Measurements from ENCODE around the gene GLRX3. TPM values are rescaled to one million over a fixed set of nuclear protein-coding genes. Genes with fewer than 3 reads are reported as not detected.

GLRX3 gene
- total RNA-seq, 1 donor from 2014 or later, result 41.3 TPM

DNA sequence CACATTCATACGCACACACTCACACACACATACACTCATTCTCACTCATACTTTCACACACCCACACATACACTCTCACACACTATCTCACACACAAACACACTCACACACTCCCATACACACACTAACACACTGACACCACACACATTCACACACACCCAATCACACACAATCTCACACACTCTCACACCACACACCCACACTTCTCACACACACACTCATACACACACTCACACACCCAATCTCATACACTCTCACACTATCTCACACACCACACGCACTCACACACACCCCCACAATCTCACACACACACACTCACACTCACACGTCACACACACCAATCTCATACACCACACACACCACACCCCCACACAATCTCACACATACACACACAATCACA is 71.0 kb downstream of the GLRX3 start:
- no peaks in the 10 kb centered on the region for H3K27me3 ChIP-seq
- no peak for DNase-seq (ENCODE audit: extremely low spot score in 2 of 2)
- no peak overlapping the region for H3K4me3 ChIP-seq
- no peaks in the 10 kb centered on the region for H3K9me3 ChIP-seq
- intact Hi-C loops (cut with DNase I), result no loop called here
- H3K36me3 ChIP-seq, result no peaks in the 10 kb centered on the region
- no peak overlapping the region for H3K27ac ChIP-seq
- no peak for TF ChIP-seq POLR2AphosphoS5 (IDR thresholded peaks at IDR 0.05; ENCODE audit: insufficient read depth in 1 of 2, low read depth in 1 of 2)
- TF ChIP-seq, protein P1, sequence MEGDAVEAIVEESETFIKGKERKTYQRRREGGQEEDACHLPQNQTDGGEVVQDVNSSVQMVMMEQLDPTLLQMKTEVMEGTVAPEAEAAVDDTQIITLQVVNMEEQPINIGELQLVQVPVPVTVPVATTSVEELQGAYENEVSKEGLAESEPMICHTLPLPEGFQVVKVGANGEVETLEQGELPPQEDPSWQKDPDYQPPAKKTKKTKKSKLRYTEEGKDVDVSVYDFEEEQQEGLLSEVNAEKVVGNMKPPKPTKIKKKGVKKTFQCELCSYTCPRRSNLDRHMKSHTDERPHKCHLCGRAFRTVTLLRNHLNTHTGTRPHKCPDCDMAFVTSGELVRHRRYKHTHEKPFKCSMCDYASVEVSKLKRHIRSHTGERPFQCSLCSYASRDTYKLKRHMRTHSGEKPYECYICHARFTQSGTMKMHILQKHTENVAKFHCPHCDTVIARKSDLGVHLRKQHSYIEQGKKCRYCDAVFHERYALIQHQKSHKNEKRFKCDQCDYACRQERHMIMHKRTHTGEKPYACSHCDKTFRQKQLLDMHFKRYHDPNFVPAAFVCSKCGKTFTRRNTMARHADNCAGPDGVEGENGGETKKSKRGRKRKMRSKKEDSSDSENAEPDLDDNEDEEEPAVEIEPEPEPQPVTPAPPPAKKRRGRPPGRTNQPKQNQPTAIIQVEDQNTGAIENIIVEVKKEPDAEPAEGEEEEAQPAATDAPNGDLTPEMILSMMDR (IDR thresholded peaks at IDR 0.05), result no peak
- no peak for TF ChIP-seq POLR2A (IDR thresholded peaks at IDR 0.05)
- no peaks in the 10 kb centered on the region for H3K4me1 ChIP-seq

- H3K36me3 ChIP-seq, result no peaks in the 10 kb centered on the region
- intact Hi-C loops (cut with DNase I), result no loop called here
- no peaks in the 10 kb centered on the region for H3K9me3 ChIP-seq
- DNase-seq (ENCODE audit: extremely low spot score in 2 of 2), result no peak
- no peaks in the 10 kb centered on the region for H3K4me1 ChIP-seq
- H3K27ac ChIP-seq, result no peak overlapping the region
- TF ChIP-seq POLR2A (IDR thresholded peaks at IDR 0.05) (no peak), POLR2AphosphoS5 (IDR thresholded peaks at IDR 0.05; ENCODE audit: insufficient read depth in 1 of 2, low read depth in 1 of 2) (no peak)
- TF ChIP-seq, protein P1 (IDR thresholded peaks at IDR 0.05), result no peak
- H3K4me3 ChIP-seq, result no peak overlapping the region
- no peaks in the 10 kb centered on the region for H3K27me3 ChIP-seq
Measured at GRCh38 chr10:130208807-130209206, 72.6 kb downstream of the GLRX3 start.

DNA sequence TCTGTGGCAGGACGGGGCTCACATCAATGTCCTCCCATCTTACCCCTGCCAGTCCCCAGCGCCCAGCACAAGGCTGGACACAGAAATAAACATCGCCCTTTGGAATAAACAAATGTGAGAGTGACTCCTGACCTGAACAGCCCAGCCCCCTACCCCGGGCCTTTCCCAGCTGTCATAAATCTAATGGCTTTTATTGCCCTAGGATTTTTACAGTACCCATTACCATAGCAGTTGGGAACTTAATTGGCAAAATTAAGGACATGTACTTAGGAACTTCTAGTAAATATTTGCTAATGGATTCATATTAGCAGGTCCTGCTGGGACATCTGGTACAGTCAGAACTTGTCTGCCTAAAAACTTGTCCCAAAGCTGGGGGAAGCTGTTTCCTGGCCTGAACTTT is 76.6 kb downstream of the GLRX3 start:
- no peak overlapping the region for H3K27ac ChIP-seq
- DNase-seq (ENCODE audit: extremely low spot score in 2 of 2), result no peak
- TF ChIP-seq POLR2A (IDR thresholded peaks at IDR 0.05), result no peak
- intact Hi-C loops (cut with DNase I), result no loop called here
- H3K9me3 ChIP-seq, result no peaks in the 10 kb centered on the region
- no peaks in the 10 kb centered on the region for H3K4me1 ChIP-seq
- no peaks in the 10 kb centered on the region for H3K36me3 ChIP-seq
- no peak overlapping the region for H3K4me3 ChIP-seq
- H3K27me3 ChIP-seq, result no peaks in the 10 kb centered on the region

DNA sequence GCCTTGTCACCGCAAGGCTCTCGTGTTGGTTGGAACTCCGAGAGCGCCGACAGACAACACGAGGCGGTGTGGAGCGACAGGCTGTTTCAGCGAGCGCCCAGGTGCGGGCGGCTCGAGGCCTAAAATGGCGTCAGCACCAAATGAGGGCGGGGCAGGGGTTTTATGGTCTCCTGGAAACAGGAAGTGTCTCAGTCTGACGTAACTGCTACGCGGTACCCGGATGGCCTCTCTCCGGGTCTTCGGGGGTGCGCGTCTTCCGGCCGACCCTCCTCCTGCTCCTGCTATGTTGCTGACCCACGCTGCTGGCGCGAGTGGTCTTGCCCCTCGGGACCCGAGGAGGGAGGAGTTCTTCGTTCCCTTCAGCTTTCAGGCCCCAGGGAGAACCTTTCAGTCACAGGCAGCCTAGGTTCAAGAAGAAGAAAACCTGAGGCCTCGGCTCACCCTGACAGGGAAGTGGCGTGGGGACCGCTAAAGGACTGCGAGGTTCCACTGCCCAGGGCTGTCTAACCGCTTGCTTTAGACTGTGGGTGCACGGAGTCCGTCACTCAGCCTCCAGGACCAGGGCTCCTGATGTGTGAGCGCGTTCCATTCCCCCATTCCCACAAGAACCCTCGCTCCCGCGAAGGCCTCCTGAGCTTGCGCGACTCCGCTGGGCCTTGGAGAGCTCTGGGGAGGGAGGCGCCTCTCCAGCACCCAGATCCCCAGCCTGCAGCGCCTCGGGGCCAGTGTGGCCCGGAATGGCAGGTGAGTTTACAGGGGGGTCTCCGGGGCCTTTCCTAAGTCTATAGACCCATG is 77.3 kb downstream of the GLRX3 start:
- no peak overlapping the region for H3K4me3 ChIP-seq

GRCh38 chr10:130214431-130214830 is 78.2 kb downstream of the GLRX3 start:
- H3K27me3 ChIP-seq, result no peaks in the 10 kb centered on the region
- H3K27ac ChIP-seq, result no peak overlapping the region
- H3K9me3 ChIP-seq, result no peaks in the 10 kb centered on the region
- DNase-seq (ENCODE audit: extremely low spot score in 2 of 2), result no peak
- H3K4me3 ChIP-seq, result no peak overlapping the region
- no peaks in the 10 kb centered on the region for H3K4me1 ChIP-seq
- H3K36me3 ChIP-seq, result no peaks in the 10 kb centered on the region
- no peak for TF ChIP-seq POLR2AphosphoS5 (IDR thresholded peaks at IDR 0.05; ENCODE audit: insufficient read depth in 1 of 2, low read depth in 1 of 2)
- TF ChIP-seq, protein P1 (IDR thresholded peaks at IDR 0.05), result no peak
- TF ChIP-seq POLR2A (IDR thresholded peaks at IDR 0.05), result no peak
- intact Hi-C loops (cut with DNase I), result no loop called here

More for the DNA sequence above, 77.3 kb downstream of the GLRX3 start:
- Histone ChIP-seq H3K27me3 (no peaks in the 10 kb centered on the region), H3K9me3 (no peaks in the 10 kb centered on the region), H3K36me3 (no peaks in the 10 kb centered on the region), H3K4me1 (no peaks in the 10 kb centered on the region), H3K27ac (no peak overlapping the region)
- TF ChIP-seq POLR2AphosphoS5 (IDR thresholded peaks at IDR 0.05; ENCODE audit: insufficient read depth in 1 of 2, low read depth in 1 of 2) (no peak), POLR2A (IDR thresholded peaks at IDR 0.05) (no peak)
- TF ChIP-seq, protein P1 (IDR thresholded peaks at IDR 0.05), result no peak
- intact Hi-C loops (cut with DNase I), result no loop called here
- no peak for DNase-seq (ENCODE audit: extremely low spot score in 2 of 2)

Data from vagina (tissue), 2 donors.